8988T (cell line): ENCODE data around the gene GGTLC2.
"Not testable (repeated sequence)": the region's sequence is repeated elsewhere in the genome, so short reads cannot be mapped to it uniquely, and the experiment has no call there.

Experiments used
- DNase-seq: peaks from one replicate; pipeline ENCODE4 v3.0.0; 2011

Gene GGTLC2

DNA sequence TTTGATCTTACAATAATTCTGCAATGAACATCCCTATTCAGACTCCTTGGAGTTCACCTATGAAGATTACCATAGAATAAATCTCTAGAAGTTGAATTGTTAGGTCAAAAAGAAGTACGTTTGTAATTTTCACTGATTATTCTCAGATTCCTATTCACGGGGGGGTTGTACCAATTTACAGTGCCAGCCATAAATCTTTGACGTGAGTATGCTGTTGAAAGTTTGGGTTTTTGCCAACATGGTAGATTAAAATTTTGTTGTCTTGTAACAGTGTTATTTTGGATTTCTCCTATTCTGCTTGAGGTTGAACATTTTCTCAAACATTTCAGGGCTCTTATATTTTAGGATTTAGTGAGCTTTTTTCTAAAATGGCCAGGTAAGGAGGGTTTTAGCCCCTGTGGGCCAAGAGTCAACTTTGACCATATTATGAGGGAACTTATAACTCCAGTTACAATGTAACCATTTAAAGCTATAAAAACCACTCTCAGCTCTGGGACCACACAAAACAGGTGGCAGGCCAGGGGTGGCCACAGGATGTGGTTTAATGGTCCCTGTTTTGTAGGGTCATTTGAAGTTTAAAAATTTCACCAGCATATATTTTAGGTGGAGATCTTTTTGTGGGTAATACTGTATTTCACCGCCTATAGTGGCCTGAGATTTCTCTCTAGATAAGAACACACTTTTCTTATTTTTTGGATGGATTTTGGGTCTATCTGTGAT lies 25.8 kb downstream of the GGTLC2 start:
- no peak for DNase-seq

DNA sequence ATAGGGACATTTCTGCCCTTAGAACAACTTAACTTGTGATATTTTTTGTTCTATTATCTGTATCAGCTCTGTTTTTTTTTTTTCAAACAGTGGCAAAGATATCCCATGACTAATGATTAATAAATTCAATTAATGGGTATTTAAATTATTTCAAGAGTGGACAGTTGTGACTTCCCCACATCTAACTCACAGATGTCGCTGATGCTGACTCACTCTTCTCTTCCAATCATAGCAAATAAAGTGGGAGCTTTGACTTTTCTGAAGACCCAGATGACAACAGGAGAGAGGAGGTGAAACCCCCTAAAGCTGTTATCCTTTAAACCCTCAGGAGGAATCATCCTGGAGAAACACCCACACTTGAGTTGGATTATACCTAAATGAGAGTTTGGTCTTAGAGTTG lies 27.1 kb downstream of the GGTLC2 start:
- no peak for DNase-seq

DNA sequence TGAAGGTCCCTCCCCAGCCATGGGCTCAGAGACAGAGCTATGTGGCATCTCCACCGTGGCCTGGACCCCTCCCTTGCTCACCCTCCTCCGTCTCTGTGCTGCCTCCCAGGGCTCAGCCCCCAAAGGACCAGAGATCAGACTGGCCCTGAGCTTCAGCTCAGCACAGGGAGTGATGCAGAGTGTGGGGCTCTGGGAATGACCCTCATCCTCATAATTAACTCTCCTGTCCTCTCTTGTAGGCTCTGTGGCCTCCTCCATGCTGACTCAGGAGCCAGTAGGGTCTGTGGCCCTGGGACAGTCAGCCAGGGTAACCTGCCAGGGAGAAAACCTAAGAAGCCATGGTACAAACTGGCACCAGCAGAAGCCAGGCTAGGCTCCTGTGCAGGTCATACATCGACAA lies 28.7 kb downstream of the GGTLC2 start:
- no peak for DNase-seq

GRCh38 chr22:22673628-22674027 lies 29.2 kb downstream of the GGTLC2 start:
- no peak for DNase-seq

DNA sequence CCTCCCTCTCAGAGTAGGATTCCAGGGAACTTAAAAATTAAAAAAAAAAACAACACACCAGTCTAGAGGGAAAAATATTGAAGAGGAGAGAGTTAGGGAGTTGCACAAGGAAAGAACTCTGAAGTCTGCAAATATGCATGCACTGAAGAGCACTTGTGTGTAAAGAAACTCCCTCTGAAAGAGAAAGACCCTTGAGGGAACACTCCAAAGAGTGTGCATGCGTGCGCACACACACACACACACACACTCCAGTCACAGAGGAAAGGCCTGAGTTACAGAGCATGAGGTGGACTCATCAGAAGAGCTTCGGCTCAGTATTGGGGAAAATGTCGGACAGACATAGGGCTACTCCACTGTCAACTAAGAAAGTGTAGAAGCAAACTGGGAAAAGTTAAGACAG lies 30.1 kb downstream of the GGTLC2 start:
- DNase-seq: no peak

- DNase-seq: no peak
Measured at GRCh38 chr22:22678970-22679369, 34.6 kb downstream of the GGTLC2 start.

- DNase-seq: no peak
Measured at GRCh38 chr22:22680396-22680795, 36.0 kb downstream of the GGTLC2 start.

DNA sequence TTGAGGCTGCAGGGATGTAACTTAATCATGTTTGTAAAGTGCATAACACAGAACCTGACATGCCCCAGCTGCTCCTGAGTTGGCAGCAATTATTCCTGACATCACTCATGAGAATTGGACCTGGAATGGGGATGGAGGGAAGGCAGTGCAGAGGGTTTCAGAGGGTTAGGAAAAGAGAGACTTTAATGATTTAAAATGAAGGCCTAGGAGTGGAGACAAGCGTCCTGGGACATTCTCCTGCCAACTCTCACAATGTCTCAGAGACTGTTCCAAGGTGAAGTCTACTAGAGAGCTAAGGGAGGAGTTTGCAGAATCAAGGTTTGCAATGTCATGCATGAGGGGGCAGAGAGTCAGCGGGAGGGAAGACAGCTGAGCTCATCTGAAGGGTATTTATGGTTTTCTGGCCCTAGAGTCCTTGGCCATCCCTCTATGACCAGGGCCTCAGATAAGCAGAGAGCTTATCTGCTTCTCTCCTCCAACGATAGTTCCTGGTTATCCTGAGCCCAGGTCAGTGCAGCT lies 36.9 kb downstream of the GGTLC2 start:
- no peak for DNase-seq

- no peak for DNase-seq
Measured at GRCh38 chr22:22682196-22682595, 37.8 kb downstream of the GGTLC2 start.

- no peak for DNase-seq
Measured at GRCh38 chr22:22682807-22683667, 38.6 kb downstream of the GGTLC2 start.

GRCh38 chr22:22683668-22684361 lies 39.4 kb downstream of the GGTLC2 start:
- DNase-seq: no peak

- no peak for DNase-seq
Measured at GRCh38 chr22:22684580-22685561, 40.5 kb downstream of the GGTLC2 start.

DNA sequence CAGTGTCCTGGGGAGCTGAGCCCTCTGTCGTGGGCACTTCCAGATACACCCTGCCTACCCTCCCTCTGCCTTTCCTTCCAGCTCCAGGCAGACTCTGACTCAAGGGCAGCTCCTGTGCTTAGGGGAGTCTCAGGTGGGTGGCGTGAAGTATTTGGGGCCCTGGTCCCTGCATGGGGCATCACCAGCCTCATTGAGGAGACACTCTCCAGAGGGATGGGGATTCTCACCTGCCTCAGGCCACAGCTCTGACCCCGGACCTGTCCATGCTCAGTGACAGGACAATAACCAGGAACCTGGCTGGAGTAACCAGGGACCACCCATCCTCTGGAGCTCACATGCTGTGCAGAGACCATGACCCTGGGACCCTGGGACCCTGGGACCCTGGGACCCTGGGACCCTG lies 41.2 kb downstream of the GGTLC2 start:
- DNase-seq: no peak

DNA sequence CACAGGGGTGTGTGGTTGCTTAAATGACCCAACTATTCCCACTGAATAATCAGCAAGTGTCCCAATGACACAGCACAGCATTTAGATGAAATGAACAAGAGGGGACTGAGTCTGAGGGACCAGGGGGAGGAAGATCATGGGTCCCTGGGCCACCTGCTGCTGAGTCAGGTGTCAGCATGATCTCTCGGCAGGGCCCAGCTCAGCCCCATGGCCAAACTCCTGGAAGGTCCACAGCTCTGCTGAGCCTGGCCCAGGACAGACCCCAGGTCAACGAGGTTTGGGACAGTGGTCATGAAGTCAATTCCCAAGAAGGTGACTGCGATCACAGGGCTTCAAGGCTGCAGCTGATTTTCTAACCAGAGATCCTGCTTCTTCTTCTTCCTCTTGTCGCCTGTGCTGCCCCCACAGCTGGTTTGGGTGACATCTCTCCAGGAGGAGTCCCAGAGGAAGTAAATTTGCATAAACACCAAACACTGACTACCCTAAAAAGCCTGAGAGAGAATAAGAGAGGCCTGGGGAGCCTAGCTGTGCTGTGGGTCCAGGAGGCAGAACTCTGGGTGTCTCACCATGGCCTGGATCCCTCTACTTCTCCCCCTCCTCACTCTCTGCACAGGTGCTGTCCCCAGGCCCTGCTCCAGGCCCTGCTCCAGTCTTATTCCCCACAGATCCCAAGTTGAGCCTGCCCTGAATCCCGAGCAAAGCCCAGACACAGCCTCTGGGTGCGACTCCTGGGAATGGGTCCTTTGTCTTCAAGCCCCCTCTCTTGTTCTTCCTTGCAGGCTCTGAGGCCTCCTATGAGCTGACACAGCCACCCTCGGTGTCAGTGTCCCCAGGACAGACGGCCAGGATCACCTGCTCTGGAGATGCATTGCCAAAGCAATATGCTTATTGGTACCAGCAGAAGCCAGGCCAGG lies 42.0 kb downstream of the GGTLC2 start:
- not testable (repeated sequence) for DNase-seq

GRCh38 chr22:22687638-22688500 lies 43.5 kb downstream of the GGTLC2 start:
- no peak for DNase-seq

- no peak for DNase-seq
Measured at GRCh38 chr22:22689621-22690345, 45.4 kb downstream of the GGTLC2 start.

GRCh38 chr22:22691055-22691454 lies 46.6 kb downstream of the GGTLC2 start:
- no peak for DNase-seq

DNA sequence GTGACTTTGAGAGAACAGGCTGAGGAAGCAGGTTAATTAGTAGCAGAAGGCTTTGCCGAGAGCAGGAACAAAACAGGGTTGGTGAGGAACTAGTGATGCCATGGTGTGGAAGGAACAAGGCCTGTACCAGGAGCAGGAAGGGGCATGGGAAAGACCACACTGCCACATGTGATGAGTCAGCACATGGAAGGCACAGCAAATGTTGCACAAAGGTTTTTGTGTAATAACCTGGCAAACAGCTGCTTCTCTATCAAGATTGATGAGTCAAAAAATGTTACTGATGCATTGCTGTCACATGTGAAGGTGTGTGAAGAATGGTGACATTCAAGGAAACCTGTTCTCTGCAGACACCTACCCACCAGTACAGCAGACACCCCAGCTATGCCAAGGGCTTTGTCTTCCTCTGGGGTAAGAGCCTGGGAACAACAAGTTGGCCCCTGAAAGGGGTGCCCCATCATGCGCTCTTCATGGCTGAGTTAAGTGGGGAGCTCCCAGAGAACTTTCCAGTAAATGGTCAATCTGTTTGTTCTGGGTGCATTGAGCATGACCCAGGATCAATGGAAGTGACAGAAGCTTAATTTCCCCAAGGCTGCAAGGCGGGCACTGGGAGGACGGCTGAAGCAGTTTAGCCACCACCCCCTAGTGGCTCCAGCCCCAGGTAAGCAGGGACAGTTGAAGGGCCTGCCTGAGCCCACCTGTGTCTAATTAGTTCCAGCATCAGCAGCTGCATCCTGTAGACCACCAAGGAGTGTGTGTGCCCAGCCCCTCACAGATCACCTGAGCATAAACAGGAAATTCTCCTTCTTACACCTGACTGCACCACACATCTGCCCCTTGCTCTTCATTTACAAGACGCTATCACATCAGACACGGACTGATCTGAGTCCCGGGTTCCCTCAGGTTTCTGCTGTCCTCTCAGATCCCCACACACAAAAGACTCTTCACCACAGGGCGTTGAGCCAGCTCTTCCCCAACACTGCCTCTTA lies 47.6 kb downstream of the GGTLC2 start:
- no peak for DNase-seq
